Gastrocnemius medialis (tissue), 4 donors: ENCODE measurements around the gene NUB1. TPM values are rescaled to one million over a fixed set of nuclear protein-coding genes. Genes with fewer than 3 reads are reported as not detected.

ENCODE experiments used
- ATAC-seq, 2 donors: fragments of 150-250 bp; one replicate each; pipeline ENCODE4 v1.9.1; 2016
- DNase-seq, 2 donors: peaks; one replicate each; pipeline ENCODE4 v3.0.0-alpha.2; 2019
- H3K27ac ChIP-seq, 4 donors: fragments of 200-600 bp; sonication (generic); 1 replicate in 1 of 4; 2 replicates in 3 of 4; pipeline ENCODE4 v1.5.1; 2016 to 2018; ENCODE audit warnings: mild to moderate bottlenecking in 2 of 4, moderate library complexity in 1 of 4
- H3K27me3 ChIP-seq, 3 donors: fragments of 200-600 bp; sonication (generic) in 2 of 3; 1 replicate in 1 of 3; 2 replicates in 2 of 3; pipeline versions ENCODE4 v1.5.1 to v1.6.0; 2016 to 2019; ENCODE audit warnings: mild to moderate bottlenecking in 1 of 3, moderate library complexity in 1 of 3
- H3K36me3 ChIP-seq, 2 donors: fragments of 200-600 bp; sonication (generic) in 1 of 2; one replicate each; pipeline ENCODE4 v1.5.1; 2017 to 2018
- H3K4me1 ChIP-seq, 2 donors: fragments of 200-600 bp; sonication (generic) in 1 of 2; one replicate each; pipeline ENCODE4 v1.5.1; 2016 to 2017; ENCODE audit warnings: mild to moderate bottlenecking in 2 of 2
- H3K4me3 ChIP-seq, 4 donors: fragments of 200-600 bp; sonication (generic) in 3 of 4; 1 replicate in 1 of 4; 2 replicates in 3 of 4; pipeline ENCODE4 v1.5.1; 2016 to 2019; ENCODE audit warnings: mild to moderate bottlenecking in 2 of 4
- H3K9me3 ChIP-seq, 3 donors: fragments of 200-600 bp; sonication (generic) in 2 of 3; 1 replicate in 1 of 3; 2 replicates in 2 of 3; pipeline ENCODE4 v1.5.1; 2016 to 2019
- POLR2A ChIP-seq, 2 donors: fragments of 450-650 bp; IDR thresholded peaks; one replicate each; pipeline ENCODE4 v1.6.1; 2017; ENCODE audit warnings: antibody characterized with exemption in 2 of 2, mild to moderate bottlenecking in 2 of 2, moderate library complexity in 2 of 2
- in situ Hi-C, 4 donors: fragments of 200-750 bp; cut with MboI; loops; one replicate each; pipeline versions ENCODE4 v1.15.0 to v1.8.0; 2017; ENCODE audit warnings: low sequenced_read_pairs in 4 of 4
- intact Hi-C: fragments of 100-400 bp; cut with DNase I; formaldehyde crosslinking; loops from one replicate; pipeline ENCODE4 v1.15.1; 2023; ENCODE audit warnings: low total_unique reads
- total RNA-seq, 4 donors: library from RNA; depleted of rRNA; stranded (reverse); fragments of >200 nt; gene quantifications; one replicate each; pipeline versions ENCODE4 v1.1.0 to v1.2.3, GENCODE V29; 2016
- TF ChIP-seq, protein P1 (sequence below), 5 experiments: fragments of 450-650 bp in 3 of 5; fragments of 200-600 bp in 2 of 5; sonication (generic) in 2 of 5; IDR thresholded peaks in 4 of 5; conservative IDR thresholded peaks in 1 of 5; 1 replicate in 4 of 5; 2 replicates in 1 of 5; pipeline ENCODE4 v1.5.1; 2016 to 2019; ENCODE audit warnings: antibody characterized with exemption in 5 of 5, mild to moderate bottlenecking in 3 of 5, moderate library complexity in 3 of 5

NUB1 gene
- total RNA-seq, 4 donors from 2014 or later, result 45.3 to 59.0 (median 49.7) TPM

DNA sequence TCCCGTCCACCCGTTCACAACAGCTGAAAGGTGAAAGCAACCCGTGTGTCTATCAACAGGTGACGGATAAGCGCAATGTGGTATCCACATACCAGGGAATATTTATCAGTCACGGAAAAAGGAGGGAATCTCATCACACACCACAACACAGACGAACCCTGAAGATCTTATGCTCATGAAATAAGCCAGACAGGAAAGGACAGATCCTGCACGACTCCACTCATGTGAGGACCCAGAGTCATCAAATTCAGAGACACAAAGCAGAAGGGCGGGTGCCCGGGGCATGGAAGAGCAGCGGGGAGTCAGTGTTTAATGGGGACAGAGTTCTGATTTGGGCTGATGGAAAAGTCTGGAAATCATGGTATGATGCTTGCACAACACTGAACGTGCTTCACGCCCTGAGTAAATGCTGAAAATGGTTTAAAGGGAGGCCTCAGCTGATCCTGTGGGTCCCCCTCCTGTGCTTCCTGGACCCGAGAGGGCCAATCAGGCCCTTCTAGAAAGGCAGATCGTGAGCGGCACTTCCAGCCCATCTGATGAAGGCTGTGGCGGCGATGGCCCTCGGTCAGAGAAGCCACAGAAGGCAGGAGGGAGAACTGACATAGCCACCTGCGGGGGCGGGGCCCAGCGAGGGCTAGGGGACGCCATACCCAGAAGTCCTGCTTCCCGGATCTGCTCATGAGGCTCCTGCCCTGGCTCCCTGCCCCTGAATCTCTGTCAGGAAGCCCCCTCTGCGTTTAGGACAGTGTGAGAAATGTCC, 49.2 kb downstream of the NUB1 start:
- in situ Hi-C loops (no loop called here), intact Hi-C loops (no loop called here)
- ATAC-seq (no peak), DNase-seq (no peak)
- no peaks in the 10 kb centered on the region for H3K9me3 ChIP-seq
- no peaks in the 10 kb centered on the region for H3K4me1 ChIP-seq
- no peaks in the 10 kb centered on the region for H3K36me3 ChIP-seq
- H3K4me3 ChIP-seq, result no peak overlapping the region
- peaks cover 0 to 4% (median under 1%) of the 10 kb centered on the region in 3 donors for H3K27me3 ChIP-seq
- TF ChIP-seq, protein P1, sequence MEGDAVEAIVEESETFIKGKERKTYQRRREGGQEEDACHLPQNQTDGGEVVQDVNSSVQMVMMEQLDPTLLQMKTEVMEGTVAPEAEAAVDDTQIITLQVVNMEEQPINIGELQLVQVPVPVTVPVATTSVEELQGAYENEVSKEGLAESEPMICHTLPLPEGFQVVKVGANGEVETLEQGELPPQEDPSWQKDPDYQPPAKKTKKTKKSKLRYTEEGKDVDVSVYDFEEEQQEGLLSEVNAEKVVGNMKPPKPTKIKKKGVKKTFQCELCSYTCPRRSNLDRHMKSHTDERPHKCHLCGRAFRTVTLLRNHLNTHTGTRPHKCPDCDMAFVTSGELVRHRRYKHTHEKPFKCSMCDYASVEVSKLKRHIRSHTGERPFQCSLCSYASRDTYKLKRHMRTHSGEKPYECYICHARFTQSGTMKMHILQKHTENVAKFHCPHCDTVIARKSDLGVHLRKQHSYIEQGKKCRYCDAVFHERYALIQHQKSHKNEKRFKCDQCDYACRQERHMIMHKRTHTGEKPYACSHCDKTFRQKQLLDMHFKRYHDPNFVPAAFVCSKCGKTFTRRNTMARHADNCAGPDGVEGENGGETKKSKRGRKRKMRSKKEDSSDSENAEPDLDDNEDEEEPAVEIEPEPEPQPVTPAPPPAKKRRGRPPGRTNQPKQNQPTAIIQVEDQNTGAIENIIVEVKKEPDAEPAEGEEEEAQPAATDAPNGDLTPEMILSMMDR (IDR thresholded peaks at IDR 0.05 in 4 of 5, conservative IDR thresholded peaks at IDR 0.05 in 1 of 5), result no peak
- TF ChIP-seq POLR2A (IDR thresholded peaks at IDR 0.05), result no peak
- H3K27ac ChIP-seq, result no peak overlapping the region

DNA sequence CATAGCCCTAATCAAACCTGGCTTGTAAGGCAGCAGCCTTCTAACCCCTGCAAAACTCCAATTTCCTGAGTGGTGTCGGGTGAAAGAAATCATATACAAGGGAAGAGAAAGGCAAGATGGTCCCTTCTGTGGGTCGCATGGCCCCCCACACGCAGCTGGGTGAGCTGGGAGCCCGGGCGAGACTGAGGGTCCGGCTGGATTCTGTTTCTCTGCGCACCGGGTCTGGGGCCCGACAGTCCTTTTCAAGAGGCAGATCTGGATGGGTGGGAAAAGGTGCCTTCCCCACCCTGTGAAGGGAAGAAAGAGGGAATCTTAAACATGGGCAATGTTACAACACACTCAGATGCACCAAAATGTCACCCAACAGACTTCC, 49.7 kb downstream of the NUB1 start:
- intact Hi-C loops (no loop called here), in situ Hi-C loops (no loop called here)
- ATAC-seq, result no peak
- TF ChIP-seq, protein P1 (IDR thresholded peaks at IDR 0.05 in 4 of 5, conservative IDR thresholded peaks at IDR 0.05 in 1 of 5), result no peak
- no peak for TF ChIP-seq POLR2A (IDR thresholded peaks at IDR 0.05)
- DNase-seq, result no peak
- Histone ChIP-seq H3K27ac (no peak overlapping the region), H3K9me3 (no peaks in the 10 kb centered on the region), H3K4me1 (no peaks in the 10 kb centered on the region), H3K27me3 (peaks cover 0 to 4% (median 0%) of the 10 kb centered on the region in 3 donors), H3K36me3 (no peaks in the 10 kb centered on the region), H3K4me3 (no peak overlapping the region)

DNA sequence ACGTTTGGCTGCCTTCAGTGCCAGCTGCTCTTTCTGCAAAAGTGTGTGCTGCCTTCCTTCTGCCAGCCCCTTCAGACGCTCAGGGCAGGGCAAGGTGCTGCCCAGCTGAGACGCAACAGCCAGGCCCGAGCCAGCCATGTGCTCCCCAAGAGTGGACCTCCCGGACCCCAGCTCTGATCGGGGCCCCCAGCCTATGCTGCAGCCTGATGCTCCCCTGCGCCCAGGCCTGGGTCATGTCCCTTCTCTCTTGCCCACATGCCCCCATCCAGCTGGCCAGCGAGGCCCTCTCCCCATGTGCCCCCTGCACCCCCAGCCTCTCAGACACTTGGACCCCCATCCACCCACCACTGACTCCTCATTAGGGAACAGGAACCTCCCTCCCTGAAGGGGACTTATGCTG, 50.4 kb downstream of the NUB1 start:
- no peaks in the 10 kb centered on the region for H3K4me1 ChIP-seq
- in situ Hi-C loops (no loop called here), intact Hi-C loops (no loop called here)
- DNase-seq, result no peak
- no peaks in the 10 kb centered on the region for H3K9me3 ChIP-seq
- TF ChIP-seq POLR2A (IDR thresholded peaks at IDR 0.05), result no peak
- TF ChIP-seq, protein P1 (IDR thresholded peaks at IDR 0.05 in 4 of 5, conservative IDR thresholded peaks at IDR 0.05 in 1 of 5), result no peak
- H3K27me3 ChIP-seq, result peaks cover 0 to 4% (median 0%) of the 10 kb centered on the region in 3 donors
- H3K36me3 ChIP-seq, result no peaks in the 10 kb centered on the region
- H3K4me3 ChIP-seq, result no peak overlapping the region
- H3K27ac ChIP-seq, result no peak overlapping the region
- no peak for ATAC-seq

DNA sequence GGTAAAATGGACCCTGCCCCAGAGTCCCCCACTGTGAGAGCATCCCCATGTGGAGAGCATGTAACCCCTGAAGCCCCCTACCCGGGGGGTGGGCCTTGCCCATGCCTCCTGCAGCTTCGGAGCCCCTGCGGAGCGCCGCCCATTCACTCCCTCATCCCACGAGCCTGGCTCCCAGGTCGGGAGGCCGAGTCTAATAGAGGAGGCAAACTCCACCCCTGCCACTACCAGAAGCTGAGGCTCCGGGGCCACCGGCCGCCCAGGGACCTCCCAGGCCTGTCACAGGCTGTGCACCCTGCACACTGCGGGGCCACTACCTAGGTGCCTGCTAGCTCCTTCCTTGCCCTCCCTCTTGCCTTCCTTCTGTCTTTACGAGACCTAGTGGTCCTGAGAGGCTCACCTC, 50.8 kb downstream of the NUB1 start:
- Histone ChIP-seq H3K9me3 (no peaks in the 10 kb centered on the region), H3K4me3 (no peak overlapping the region), H3K27me3 (peaks cover 0 to 4% (median 0%) of the 10 kb centered on the region in 3 donors), H3K36me3 (no peaks in the 10 kb centered on the region), H3K4me1 (no peaks in the 10 kb centered on the region), H3K27ac (no peak overlapping the region)
- in situ Hi-C loops, result no loop called here
- intact Hi-C loops, result no loop called here
- DNase-seq, result no peak
- ATAC-seq, result no peak
- TF ChIP-seq, protein P1 (IDR thresholded peaks at IDR 0.05 in 4 of 5, conservative IDR thresholded peaks at IDR 0.05 in 1 of 5), result no peak
- TF ChIP-seq POLR2A (IDR thresholded peaks at IDR 0.05), result no peak
